ENCODE measurements around the gene DPH1. TPM values are rescaled to one million over a fixed set of nuclear protein-coding genes. Genes with fewer than 3 reads are reported as not detected.

Gene DPH1
- total and polyA plus RNA-seq, 2 of the 4 experiments (the other 2 are of a cell fraction): 24.4 to 49.9 TPM

- TF ChIP-seq RFX5 (IDR thresholded peaks at IDR 0.05; ENCODE audit: low read depth, low read length) (0 out of 2 replicates have a peak, but pooled peaks have one; percentile 26), SMC3 (IDR thresholded peaks at IDR 0.05; ENCODE audit: low read depth, low read length) (peak; percentile 45), BHLHE40 (IDR thresholded peaks at IDR 0.05; ENCODE audit: low read depth, low read length) (no peak)
These were observed 23.7 kb downstream of the DPH1 start (continued) for GRCh38 chr17:2053380-2054261.

DNA sequence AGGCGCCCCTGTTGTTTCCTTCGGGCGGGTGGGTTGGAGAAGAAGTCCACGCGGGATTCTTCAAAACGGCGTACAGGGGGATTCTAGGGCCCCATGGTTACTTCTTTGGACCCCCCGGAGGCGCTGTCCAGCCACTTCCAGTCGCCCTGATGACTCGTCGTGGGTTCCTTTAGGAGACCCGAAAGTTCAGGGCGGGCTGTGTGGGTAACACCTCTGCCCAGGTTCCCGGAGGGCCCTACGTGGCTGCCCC lies 24.2 kb downstream of the DPH1 start:
- Histone ChIP-seq H2BK20ac (ENCODE audit: low read depth, low read length) (no peak overlapping the region), H3K4me1 (ENCODE audit: control insufficient read depth, insufficient read depth, low read length) (peaks cover 15% of the 10 kb centered on the region), H3K18ac (ENCODE audit: low read depth, low read length) (no peak overlapping the region; the same call in 1 of the 2 replicates), H3K14ac (replicated peaks; ENCODE audit: low read depth, low read length) (no peak overlapping the region), H3K4me2 (ENCODE audit: low read depth, low read length) (peak overlapping the region; percentile 78), H2BK120ac (ENCODE audit: low read depth, low read length) (no peak overlapping the region; the same call in none of the 2 replicates), H2AFZ (replicated peaks; ENCODE audit: low read length, poor library complexity) (peak overlapping the region; percentile 89), H4K20me1 (ENCODE audit: insufficient read depth, low read length) (peaks cover 30% of the 10 kb centered on the region), H2BK15ac (ENCODE audit: low read depth, low read length) (no peak overlapping the region), H4K8ac (ENCODE audit: low read depth in 2 of 2, low read length in 2 of 2) (peak overlapping the region in 1 of 2 experiments; percentile 35; a peak in 1 of 4 replicates), H2AK5ac (ENCODE audit: low read depth, low read length) (no peak overlapping the region), H3K27me3 (ENCODE audit: control insufficient read depth, insufficient read depth, low read length) (no peaks in the 10 kb centered on the region), H3K9ac (ENCODE audit: low read depth, low read length) (peak overlapping the region; percentile 54), H3K23ac (ENCODE audit: low read depth, low read length) (peak overlapping the region; percentile 75; the same call in 1 of the 2 replicates), H3K36me3 (ENCODE audit: control insufficient read depth, insufficient read depth, low read length) (peaks cover 20% of the 10 kb centered on the region), H2AK9ac (replicated peaks; ENCODE audit: low read depth, low read length, poor library complexity) (peak overlapping the region; percentile 99), H3K27ac (ENCODE audit: insufficient read depth, low read length) (peak overlapping the region; percentile 54), H4K5ac (ENCODE audit: low read depth, low read length) (no peak overlapping the region), H3K56ac (ENCODE audit: extremely low read depth, insufficient read depth, low read length) (no peak overlapping the region), H3K4me3 (ENCODE audit: insufficient read depth, low read depth, low read length) (peak overlapping the region; percentile 35), H3K9me1 (ENCODE audit: insufficient read depth, low read length) (no peaks in the 10 kb centered on the region), H3K4ac (ENCODE audit: low read depth, low read length) (peak overlapping the region; percentile 63), H3K9me3 (ENCODE audit: control insufficient read depth, insufficient read depth, low read length) (no peaks in the 10 kb centered on the region), H4K91ac (ENCODE audit: insufficient read depth, low read depth, low read length) (no peak overlapping the region; the same call in 1 of the 2 replicates), H3K79me1 (ENCODE audit: low read depth in 1 of 2, low read length in 2 of 2) (peaks cover 0 to 17% of the 10 kb centered on the region in 2 experiments; a peak in 2 of 4 replicates), H2BK5ac (ENCODE audit: low read depth, low read length, poor library complexity, severe bottlenecking) (no peak overlapping the region)
- dilution Hi-C loops (cut with HindIII; ENCODE audit: low sequenced_read_pairs, unreplicated experiment) (no loop called here), intact Hi-C loops (cut with micrococcal nuclease) (loop anchor here (5.0 kb wide), 2 partner anchors 283 to 298 kb away; partner anchors contain the start of genes SGSM2 and TSR1), in situ Hi-C loops (cut with MboI; ENCODE audit: low sequenced_read_pairs) (no loop called here)
- no peak for DNase-seq
- POLR2A ChIA-PET (ENCODE audit: unreplicated experiment): interaction anchor here (0.6 kb wide), 2 partner anchors 168 to 250 kb away, joined by 3 to 17 read pairs; partner anchors contain the start of gene SRR
- CTCF ChIA-PET: interaction anchor here (0.6 to 6.3 kb wide), 15 partner anchors 13 to 390 kb away, joined by 3 to 57 read pairs (median 4); partner anchors contain the start of gene TSR1
- no peak for TF ChIP-seq RCOR1 (IDR thresholded peaks at IDR 0.05; ENCODE audit: insufficient replicate concordance, low read length)
- no peak for TF ChIP-seq MXI1 (IDR thresholded peaks at IDR 0.05; ENCODE audit: borderline replicate concordance, low read depth, low read length)
- TF ChIP-seq CHD1 (IDR thresholded peaks at IDR 0.05; ENCODE audit: low read depth, low read length): 0 out of 2 replicates have a peak, but pooled peaks have one; percentile 31
- TF ChIP-seq SMC3 (IDR thresholded peaks at IDR 0.05; ENCODE audit: low read depth, low read length): no peak
- 0% methylated on average over 2 of the region's 16 CpGs; no CpG with 5 or more reads in 1 of the 2 experiments for WGBS, 2 experiments (ENCODE audit: extremely low coverage in 2 of 2, insufficient read length in 1 of 2)
- no TSS peak for BruUV-seq (replicated peaks)
- no peak for ATAC-seq (ENCODE audit: low read depth)
